Glomerular endothelial cell (primary cell): Measurements from ENCODE around the gene MAD1L1. TPM values are rescaled to one million over a fixed set of nuclear protein-coding genes. Genes with fewer than 3 reads are reported as not detected.
"Not testable (repeated sequence)": the region's sequence is repeated elsewhere in the genome, so short reads cannot be mapped to it uniquely, and the experiment has no call there.

Source experiments
- DNase-seq: peaks from one replicate; pipeline ENCODE4 v3.0.0-alpha.2; 2011; ENCODE audit warnings: low read depth, low spot score; ENCODE audit errors: extremely low read depth
- total RNA-seq: library from RNA; depleted of rRNA; stranded (reverse); fragments of >200 nt; gene quantifications from 2 replicates; pipeline ENCODE4 v1.2.3, GENCODE V29; 2015

Gene MAD1L1
- total RNA-seq, 1 donor from 2014 or later = 59.4 TPM

- DNase-seq = no peak
Measured at GRCh38 chr7:1884583-1885350, 348.0 kb downstream of the MAD1L1 start.

- no peak for DNase-seq
Measured at GRCh38 chr7:1883834-1884582, 348.7 kb downstream of the MAD1L1 start.

- peak; percentile 9 for DNase-seq
Measured at GRCh38 chr7:1883031-1883761, 349.5 kb downstream of the MAD1L1 start.

GRCh38 chr7:1882451-1882850, 350.3 kb downstream of the MAD1L1 start:
- no peak for DNase-seq

GRCh38 chr7:1881946-1882345, 350.8 kb downstream of the MAD1L1 start:
- DNase-seq = no peak

- DNase-seq = not testable (repeated sequence)
Measured at GRCh38 chr7:1876641-1877040, 356.1 kb downstream of the MAD1L1 start.

GRCh38 chr7:1875392-1876199, 357.1 kb downstream of the MAD1L1 start:
- DNase-seq = not testable (repeated sequence)

- DNase-seq = not testable (repeated sequence)
Measured at GRCh38 chr7:1874590-1875391, 358.0 kb downstream of the MAD1L1 start.

GRCh38 chr7:1873857-1874589, 358.7 kb downstream of the MAD1L1 start:
- DNase-seq = no peak

- no peak for DNase-seq
Measured at GRCh38 chr7:1873421-1873820, 359.3 kb downstream of the MAD1L1 start.

- no peak for DNase-seq
Measured at GRCh38 chr7:1873070-1873405, 359.7 kb downstream of the MAD1L1 start.

- no peak for DNase-seq
Measured at GRCh38 chr7:1872191-1873069, 360.3 kb downstream of the MAD1L1 start.

GRCh38 chr7:1869452-1870130, 363.2 kb downstream of the MAD1L1 start:
- DNase-seq = no peak

GRCh38 chr7:1868516-1869165, 364.1 kb downstream of the MAD1L1 start:
- no peak for DNase-seq

- DNase-seq = no peak
Measured at GRCh38 chr7:1867370-1868260, 365.1 kb downstream of the MAD1L1 start.

- no peak for DNase-seq
Measured at GRCh38 chr7:1866601-1867000, 366.1 kb downstream of the MAD1L1 start.
